Measurements from ENCODE around the gene PPARGC1A.

PPARGC1A gene

GRCh38 chr4:23909671-23910070 is 19.8 kb upstream of the PPARGC1A start:
- no peak for DNase-seq

- DNase-seq, result no peak
Observed at GRCh38 chr4:23906839-23907238, 17.0 kb upstream of the PPARGC1A start.

DNA sequence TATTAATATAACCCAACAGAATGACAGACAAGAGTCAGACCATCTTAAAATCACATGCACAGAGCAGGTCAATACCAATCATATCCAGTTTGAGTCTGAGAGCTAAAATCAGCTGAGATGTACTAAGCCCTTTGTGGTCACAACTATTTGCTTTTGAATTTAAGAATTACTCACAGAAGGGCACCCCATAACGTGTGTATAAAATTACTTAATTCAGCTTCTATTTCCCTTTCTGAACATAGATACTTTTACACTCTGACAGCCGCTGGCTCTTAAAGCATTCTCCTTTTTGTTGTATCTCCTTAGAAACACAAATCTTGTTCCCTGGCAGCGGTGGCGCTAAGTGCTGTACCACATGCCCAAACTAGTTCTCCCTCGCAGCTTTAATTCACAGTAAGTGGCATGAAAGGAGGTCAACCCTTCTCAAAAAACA is 14.8 kb upstream of the PPARGC1A start:
- DNase-seq, result no peak

- no peak for DNase-seq
Observed at GRCh38 chr4:23903859-23904438, 14.1 kb upstream of the PPARGC1A start.

- DNase-seq, result no peak
Observed at GRCh38 chr4:23902222-23902804, 12.5 kb upstream of the PPARGC1A start.

GRCh38 chr4:23900636-23901035 is 10.8 kb upstream of the PPARGC1A start:
- no peak for DNase-seq

- DNase-seq, result no peak
Observed at GRCh38 chr4:23899565-23899964, 9.7 kb upstream of the PPARGC1A start.

- no peak for DNase-seq
Observed at GRCh38 chr4:23897564-23898109, 7.8 kb upstream of the PPARGC1A start.

- DNase-seq, result no peak
Observed at GRCh38 chr4:23894021-23894420, 4.2 kb upstream of the PPARGC1A start.

- DNase-seq, result no peak
Observed at GRCh38 chr4:23891064-23891421, 1.2 kb upstream of the PPARGC1A start.

GRCh38 chr4:23890369-23891063 is 669 bp upstream of the PPARGC1A start:
- no peak for DNase-seq

GRCh38 chr4:23889391-23889790 is 456 bp downstream of the PPARGC1A start:
- DNase-seq, result no peak

- DNase-seq, result no peak
Observed at GRCh38 chr4:23888421-23889319, 1.2 kb downstream of the PPARGC1A start.

GRCh38 chr4:23887989-23888388 is 1.9 kb downstream of the PPARGC1A start:
- no peak for DNase-seq

- no peak for DNase-seq
Observed at GRCh38 chr4:23887173-23887572, 2.7 kb downstream of the PPARGC1A start.

DNA sequence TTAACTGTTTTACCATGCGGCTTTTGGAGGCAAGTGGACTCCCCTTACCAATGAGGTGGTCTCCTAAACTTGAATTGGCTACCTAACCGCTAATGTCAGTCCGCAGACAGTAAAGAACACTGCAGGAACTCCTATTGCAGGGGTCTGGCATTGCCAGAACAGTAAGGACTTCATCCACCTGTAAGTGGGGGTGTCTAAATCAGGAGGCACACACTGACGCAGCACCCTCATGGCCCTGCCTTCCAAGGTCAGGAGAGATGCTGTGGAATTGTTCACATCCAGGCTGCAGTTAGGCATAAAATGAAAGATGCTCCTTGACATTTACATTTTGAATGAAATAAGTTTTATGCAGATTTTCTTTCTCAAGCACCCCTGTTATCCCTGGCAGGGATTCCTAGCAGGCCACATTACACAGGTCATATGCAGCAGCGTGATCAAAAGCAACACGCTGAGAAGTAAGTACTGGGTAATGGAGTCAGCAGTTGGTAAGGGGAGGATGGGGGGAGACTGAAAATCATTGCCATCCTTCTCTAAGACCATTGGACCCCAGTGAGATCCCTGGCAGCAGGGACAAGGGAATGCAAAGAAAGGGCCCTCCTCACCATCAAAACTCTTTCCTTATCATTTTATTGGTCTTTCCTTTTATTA is 3.8 kb downstream of the PPARGC1A start:
- no peak for DNase-seq

- DNase-seq, result no peak
Observed at GRCh38 chr4:23884741-23885140, 5.1 kb downstream of the PPARGC1A start.

DNA sequence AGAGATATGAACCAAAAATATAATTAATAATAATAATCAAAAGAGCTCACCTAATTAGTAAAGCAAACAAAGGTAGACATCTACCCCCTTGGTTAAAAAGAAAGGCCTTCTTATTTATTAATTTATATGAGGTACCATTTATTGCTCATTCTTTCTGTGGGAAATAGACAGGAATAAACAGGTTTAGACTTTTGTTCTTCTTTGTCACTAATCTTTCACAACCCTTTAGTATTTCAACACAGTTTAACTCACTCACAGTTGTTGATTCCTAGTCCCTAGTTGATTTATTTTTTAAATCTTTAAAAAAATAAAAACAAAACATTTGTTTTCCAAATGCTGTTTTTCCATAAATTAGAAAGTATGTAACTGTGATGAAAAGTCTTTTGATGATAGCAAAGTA is 5.6 kb downstream of the PPARGC1A start:
- no peak for DNase-seq

GRCh38 chr4:23882976-23883531 is 6.8 kb downstream of the PPARGC1A start:
- no peak for DNase-seq

DNA sequence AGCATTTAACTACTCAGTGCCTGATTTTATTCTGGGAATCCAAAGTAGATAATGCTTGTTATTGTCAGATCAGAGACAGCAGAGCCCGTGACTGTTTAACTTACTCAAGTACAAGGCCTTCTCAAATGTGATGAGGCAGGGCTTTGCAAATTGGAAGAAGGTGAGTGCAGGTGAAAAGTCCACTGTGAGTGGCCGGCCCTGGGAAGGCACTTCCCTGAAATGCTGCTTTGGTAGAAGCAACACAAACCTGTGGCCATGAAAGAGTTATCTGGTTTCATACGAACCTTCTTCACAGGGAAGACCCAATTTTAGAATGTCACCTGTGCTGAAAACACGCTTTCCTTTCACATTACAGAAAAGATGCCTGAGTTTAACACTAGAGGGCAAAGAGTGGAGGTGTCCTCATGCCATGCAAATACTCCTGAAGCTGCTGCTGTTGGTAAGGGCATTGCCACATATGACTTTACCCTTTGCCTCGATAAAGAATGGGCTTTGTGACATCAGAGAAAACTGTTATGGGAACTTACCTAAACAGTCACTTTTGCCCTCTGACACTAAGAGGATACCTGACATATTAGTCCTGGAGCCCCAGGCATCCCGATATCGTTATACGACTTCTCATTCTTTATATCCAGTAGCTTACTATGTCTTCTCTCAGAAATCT is 8.0 kb downstream of the PPARGC1A start:
- DNase-seq, result no peak

GRCh38 chr4:23881052-23881501 is 8.8 kb downstream of the PPARGC1A start:
- DNase-seq, result no peak

Data from stimulated activated CD4-positive, alpha-beta T cell treated with anti-CD3 and anti-CD28 coated beads, Interleukin-12 subunit alpha, Interleukin-12 subunit beta, amount 100 ng/mL, for 4 hours (primary cell).